GM19467 (cell line): ENCODE measurements around the gene MASTL.
A peak's percentile ranks its signal among the peaks of the same experiment; 100 is the strongest.
"Not testable (repeated sequence)": the region's sequence is repeated elsewhere in the genome, so short reads cannot be mapped to it uniquely, and the experiment has no call there.

Experiments used
- ATAC-seq: cut with Tn5 transposase; IDR thresholded peaks from one replicate; pipeline ENCODE4 v1.9.1; 2021; ENCODE audit warnings: mild to moderate bottlenecking, moderate library complexity; ENCODE audit not compliant: unreplicated experiment

The MASTL gene

DNA sequence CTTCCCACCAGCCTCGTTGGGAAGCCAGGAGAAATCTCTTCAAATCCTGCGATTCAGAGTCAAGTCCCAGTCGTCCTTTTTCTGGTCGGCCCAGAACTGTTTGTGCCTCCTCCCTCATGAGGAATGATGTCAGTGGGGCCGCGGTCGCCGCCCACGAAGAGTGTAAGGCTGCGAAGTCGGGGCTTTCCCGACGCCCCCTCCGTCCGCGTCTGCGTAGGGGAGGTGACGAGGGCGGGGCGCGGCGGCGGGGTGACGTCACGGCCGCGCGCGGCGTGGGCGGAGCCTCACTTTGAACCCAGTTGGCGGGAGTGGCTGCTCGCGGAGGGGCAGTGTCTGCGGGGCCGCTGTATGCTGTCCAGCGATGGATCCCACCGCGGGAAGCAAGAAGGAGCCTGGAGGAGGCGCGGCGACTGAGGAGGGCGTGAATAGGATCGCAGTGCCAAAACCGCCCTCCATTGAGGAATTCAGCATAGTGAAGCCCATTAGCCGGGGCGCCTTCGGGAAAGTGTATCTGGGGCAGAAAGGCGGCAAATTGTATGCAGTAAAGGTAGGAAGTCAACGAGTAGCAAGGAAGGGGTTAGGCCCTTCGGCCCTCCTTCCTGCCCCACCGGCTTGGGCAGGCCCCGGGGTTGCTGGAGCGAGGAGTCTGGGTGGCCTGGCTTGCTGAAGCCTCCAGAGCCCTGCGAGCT is at the start of gene MASTL:
Gene MASTL, plus strand, starts transcription at position 287 of the 689 bp plus-strand sequence. Its CDS starts 75 bp downstream, at position 362.
- ATAC-seq = peak; percentile 77

GRCh38 chr10:27108165-27108564 is 47.0 kb upstream of the MASTL start:
- ATAC-seq = no peak

DNA sequence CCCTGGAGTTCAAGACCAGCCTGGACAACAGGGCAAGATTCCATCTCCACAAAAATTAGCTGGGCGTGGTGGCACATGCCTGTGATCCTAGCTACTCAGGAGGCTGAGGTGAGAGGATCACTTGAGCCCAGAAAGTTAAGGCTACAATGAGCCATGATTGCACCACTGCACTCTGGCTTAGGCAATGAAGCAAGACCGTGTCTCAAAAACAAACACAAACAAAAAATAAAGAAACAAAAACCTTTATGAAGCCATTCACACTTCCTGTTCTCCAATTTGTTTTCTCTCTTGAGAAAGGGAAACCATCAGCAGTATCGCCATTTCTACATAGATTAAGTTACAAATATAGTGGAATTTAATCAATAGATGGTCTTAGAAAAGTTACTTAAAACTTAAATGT is 20.8 kb upstream of the MASTL start:
- no peak for ATAC-seq

GRCh38 chr10:27138277-27138676 is 16.9 kb upstream of the MASTL start:
- no peak for ATAC-seq

DNA sequence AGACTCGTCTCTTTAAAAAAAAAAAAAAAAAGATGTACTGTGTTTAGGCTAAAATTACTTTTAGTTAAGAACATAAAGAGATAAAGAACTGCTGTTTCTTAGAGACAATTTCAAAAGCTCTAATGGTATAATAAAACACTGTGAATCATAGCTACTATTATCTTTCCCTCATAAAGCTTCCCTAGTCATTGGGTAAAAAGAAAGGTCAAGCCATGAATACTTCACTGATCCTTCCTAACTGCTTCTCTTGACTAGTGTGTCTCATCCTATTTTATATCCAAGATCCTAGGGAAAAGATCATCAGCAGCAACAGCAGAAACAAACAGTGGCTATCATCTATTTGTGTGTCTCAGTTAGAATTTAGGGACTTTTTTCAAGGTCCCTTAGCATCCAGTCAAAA is 11.5 kb upstream of the MASTL start:
- ATAC-seq = no peak

DNA sequence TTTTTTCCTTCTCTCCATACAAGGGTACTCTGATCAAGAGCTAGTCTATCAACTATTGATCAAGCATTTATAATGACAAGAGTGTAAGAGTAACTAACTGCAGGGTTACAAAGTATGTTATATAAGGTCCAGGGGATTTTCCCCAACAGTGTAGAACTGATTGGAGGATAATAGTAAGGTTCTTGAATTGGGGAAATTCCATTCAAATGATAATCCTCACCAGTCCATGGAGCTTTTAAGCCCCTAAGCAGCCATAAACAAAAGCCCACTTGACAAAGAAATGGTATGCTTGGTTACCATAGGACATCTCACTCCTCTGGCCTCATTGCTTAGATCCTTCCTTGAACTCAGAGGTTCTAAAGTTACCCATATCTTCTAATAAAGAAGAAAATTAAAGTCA is 9.2 kb upstream of the MASTL start:
- no peak for ATAC-seq

DNA sequence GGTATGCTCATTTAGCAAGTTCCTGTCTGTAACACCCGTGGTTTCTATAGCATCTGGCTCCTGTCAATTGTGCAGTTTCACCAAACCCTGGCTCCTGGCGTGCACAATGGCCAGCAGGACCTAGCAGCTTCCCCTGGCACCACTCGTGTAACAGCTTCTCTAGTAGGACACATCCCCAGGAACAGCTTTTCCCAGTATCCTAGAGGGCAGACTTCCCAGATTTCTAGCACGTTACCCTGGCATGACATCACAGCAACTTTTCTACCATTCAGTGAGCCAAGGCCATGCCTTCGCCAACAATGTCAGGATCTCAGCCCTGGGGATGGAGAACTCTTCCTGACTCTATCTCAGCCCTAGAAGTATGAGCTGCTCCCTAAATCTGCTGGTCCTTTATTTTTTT is 7.5 kb upstream of the MASTL start:
- no peak for ATAC-seq

GRCh38 chr10:27150261-27150660 is 4.9 kb upstream of the MASTL start:
- no peak for ATAC-seq

- ATAC-seq = no peak
Measured at GRCh38 chr10:27152687-27153086, 2.5 kb upstream of the MASTL start.

- no peak for ATAC-seq
Measured at GRCh38 chr10:27153329-27153728, 1.8 kb upstream of the MASTL start.

DNA sequence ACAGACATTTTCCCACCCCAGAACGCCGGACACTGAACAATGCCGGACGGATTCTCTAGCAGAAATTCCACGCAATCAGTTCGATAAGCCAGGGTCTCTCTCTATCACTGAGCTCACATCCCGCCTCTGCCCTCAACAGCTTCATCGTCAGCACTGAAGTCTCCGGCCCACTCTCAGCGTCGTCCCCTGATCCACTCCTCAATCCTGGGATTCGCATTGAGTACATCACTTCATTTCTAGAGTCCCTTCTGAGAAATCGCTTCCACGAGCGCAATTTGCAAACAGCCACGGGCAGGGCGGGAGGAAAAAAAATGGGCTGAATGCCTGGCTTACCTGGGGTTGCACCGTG is 1.3 kb upstream of the MASTL start:
- ATAC-seq = no peak

GRCh38 chr10:27156566-27156965 is 1.4 kb downstream of the MASTL start:
- ATAC-seq = not testable (repeated sequence)

DNA sequence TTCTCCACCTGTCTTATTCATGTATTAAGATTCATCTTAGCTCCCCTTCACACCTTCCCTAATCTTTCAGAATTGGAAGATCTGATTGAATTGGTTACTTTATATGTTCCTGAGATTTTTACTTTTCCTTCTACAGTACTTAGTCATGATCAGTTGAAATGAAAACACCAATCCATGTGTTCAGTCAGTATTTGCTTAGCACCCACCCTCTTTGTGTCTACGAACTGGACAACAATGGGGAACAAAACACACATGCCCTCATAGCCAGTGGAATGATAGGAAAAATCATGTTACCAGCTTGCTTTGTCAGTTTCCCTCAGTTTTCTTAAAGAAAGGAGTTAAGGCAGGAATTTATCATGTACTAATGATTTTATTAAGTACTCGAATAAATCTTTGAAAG is 2.0 kb downstream of the MASTL start:
- no peak for ATAC-seq

DNA sequence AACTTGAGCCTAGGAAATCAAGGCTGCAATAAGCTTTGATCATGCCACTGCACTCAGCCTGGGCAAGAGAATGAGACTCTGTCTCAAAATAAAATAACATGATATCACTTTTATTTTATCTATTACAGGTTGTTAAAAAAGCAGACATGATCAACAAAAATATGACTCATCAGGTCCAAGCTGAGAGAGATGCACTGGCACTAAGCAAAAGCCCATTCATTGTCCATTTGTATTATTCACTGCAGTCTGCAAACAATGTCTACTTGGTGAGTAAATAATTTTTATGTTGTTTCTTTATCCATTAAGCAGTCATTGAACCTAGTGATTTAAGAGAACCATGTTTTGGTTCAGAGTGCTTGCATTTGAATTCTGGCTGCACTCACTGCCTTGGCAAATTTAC is 3.3 kb downstream of the MASTL start:
- no peak for ATAC-seq

- ATAC-seq = no peak
Measured at GRCh38 chr10:27169849-27170248, 14.7 kb downstream of the MASTL start.

DNA sequence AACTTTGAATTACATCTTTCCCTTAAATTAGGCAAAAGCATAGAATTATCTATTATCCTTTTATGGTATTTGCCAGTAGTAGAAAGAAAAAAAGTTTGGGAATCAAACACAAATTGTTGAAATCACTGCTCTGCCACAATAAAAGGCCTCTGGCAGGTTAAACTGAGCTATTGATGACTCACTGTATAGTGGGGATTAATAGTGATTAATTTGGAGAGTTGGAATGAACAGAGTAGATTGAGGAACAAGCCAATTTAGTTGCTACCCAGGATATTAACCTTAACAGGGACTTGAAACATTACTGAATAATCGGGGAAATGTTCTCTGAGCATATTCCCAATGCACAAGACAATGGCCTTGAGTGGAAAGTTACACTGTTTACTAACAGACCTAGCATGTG is 33.1 kb downstream of the MASTL start:
- ATAC-seq = no peak

DNA sequence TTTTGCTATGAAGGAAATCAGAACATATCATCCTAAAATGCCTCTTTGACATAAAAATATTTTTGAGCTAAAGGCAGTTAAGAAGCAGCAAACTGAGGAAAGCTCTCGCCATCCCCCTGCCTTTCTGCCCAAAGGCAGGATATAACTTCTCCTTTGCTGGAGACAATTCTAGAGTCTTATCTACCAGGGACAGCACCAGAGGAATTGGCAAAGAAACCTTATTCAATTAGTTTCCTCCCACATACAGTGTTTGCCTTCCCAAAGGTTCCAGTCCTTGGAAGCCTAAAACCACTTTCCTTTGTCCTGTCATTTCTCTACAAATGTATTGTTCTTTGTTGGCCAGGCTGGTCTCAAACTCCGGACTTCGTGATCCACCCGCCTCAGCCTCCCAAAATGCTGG is 33.7 kb downstream of the MASTL start:
- ATAC-seq = no peak

DNA sequence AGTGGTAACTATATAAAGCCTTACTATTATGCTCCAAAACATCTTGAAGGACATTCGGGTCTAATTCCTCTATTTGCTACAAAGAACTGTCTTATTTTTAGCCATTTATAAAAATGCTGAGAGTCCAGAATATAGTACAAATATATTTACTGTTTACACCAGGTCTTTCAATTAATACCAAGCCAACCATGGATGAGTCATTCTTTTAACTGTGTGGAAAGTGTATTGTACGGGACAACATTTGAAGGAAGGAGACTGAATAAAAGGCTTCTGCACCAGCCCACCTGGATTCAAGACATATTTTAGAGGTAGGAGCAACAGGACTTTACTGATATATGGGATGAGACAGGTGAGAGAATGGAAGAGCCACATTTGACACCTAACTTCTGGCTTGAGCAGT is 35.4 kb downstream of the MASTL start:
- no peak for ATAC-seq

DNA sequence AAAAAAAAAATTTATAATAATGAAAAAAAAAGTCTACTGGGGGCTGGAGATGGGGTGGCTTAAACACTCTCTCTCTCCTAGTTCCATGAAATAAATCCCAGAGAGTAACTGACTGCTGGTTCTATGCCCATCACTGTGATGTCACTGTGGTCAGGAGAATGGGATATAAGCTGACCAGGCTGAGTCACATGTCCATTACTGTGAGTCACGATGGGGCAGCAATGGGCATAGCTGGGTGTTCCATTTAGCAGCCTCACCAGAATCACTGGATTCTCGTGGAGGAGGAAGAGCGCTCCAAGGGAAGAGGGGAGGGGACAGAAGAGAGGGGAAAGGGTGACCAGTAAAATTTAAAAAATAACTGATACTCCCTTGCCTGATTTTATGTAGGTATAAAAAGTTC is 37.1 kb downstream of the MASTL start:
- ATAC-seq = no peak

DNA sequence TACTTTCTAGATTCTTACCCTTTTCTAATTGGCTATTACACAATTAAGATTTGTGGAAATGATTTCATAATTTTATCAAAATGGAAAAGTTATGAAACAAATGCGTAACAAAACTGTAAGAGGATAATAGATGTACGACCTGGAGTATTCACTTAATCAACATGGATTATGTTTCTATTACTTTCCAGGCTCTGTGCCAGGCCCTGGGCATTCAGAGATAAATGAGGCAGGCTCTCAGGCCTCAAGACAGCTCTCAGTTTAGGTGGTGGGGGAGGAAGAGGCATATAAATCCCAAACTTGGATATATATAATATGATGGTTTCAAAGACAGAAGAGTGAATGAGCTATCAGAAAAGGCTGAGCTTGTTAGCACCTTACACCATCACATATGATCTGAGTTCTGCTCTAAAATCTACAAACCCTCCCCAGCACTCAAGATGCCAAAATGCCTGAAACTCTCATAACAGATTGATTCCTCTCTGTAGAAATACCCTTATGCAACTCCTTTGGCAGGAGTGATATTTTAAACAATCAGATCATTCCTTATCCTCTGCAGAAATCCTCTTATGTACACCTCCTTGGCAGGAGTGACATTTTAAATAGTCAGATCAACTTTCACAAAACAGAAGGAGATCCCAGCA is 42.9 kb downstream of the MASTL start:
- ATAC-seq = no peak

GRCh38 chr10:27203806-27204205 is 48.7 kb downstream of the MASTL start:
- no peak for ATAC-seq

- ATAC-seq = no peak
Measured at GRCh38 chr10:27207350-27207749, 52.2 kb downstream of the MASTL start.

DNA sequence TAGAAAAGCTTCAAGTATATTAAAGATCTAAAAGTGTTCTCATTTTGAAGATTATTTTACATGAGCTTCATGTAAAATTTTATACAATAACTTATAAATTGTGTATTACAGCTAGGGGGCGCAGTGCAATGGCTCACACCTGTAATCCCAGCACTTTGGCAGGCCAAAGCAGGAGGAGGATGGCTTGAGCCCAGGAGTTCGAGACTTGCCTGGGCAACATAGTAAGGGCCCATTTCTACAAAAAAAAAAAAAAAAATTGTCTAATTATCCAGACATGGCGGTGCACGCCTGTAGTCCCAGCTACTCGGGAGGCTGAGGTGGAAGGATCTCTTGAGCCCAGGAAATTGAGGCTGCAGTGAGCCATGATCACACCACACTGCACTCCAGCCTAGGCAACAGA is 68.8 kb downstream of the MASTL start:
- no peak for ATAC-seq
